Right lobe of liver (tissue), 6 donors: ENCODE measurements around the gene TRMT1. TPM values are rescaled to one million over a fixed set of nuclear protein-coding genes. Genes with fewer than 3 reads are reported as not detected.

Experiments
- ATAC-seq, 4 donors: fragments of 200-7000 bp; cut with Tn5 transposase; one replicate each; pipeline ENCODE4 v1.9.1; 2020; ENCODE audit warnings: mild to moderate bottlenecking in 4 of 4, moderate library complexity in 4 of 4
- DNase-seq, 3 donors: peaks; one replicate each; pipeline ENCODE4 v3.0.0-alpha.2; 2020
- H3K27ac ChIP-seq, 3 donors: fragments of 200-600 bp; one replicate each; pipeline ENCODE4 v1.8.0; 2022
- H3K27me3 ChIP-seq, 2 donors: fragments of 200-600 bp; one replicate each; pipeline ENCODE4 v1.8.0; 2022
- H3K36me3 ChIP-seq, 4 donors: fragments of 200-600 bp; sonication (generic) in 1 of 4; one replicate each; pipeline versions ENCODE4 v1.5.1 to v1.8.0; 2017 to 2022; ENCODE audit warnings: control low read depth in 1 of 4
- H3K4me1 ChIP-seq, 4 donors: fragments of 200-600 bp; sonication (generic) in 1 of 4; one replicate each; pipeline versions ENCODE4 v1.5.1 to v1.8.0; 2017 to 2022; ENCODE audit warnings: control low read depth in 1 of 4
- H3K4me3 ChIP-seq, 3 donors: fragments of 200-600 bp; one replicate each; pipeline ENCODE4 v1.8.0; 2022
- H3K9me3 ChIP-seq, 4 donors: fragments of 200-600 bp; sonication (generic) in 1 of 4; one replicate each; pipeline versions ENCODE4 v1.5.1 to v1.8.0; 2017 to 2022; ENCODE audit warnings: control low read depth in 1 of 4
- CTCF ChIP-seq, 4 donors: fragments of 200-600 bp in 3 of 4; fragments of 450-650 bp in 1 of 4; IDR thresholded peaks; one replicate each; pipeline versions ENCODE4 v1.5.1 to v1.8.0; 2016 to 2022; ENCODE audit warnings: antibody characterized with exemption in 4 of 4, mild to moderate bottlenecking in 2 of 4
- POLR2A ChIP-seq: fragments of 450-650 bp; IDR thresholded peaks from one replicate; pipeline ENCODE4 v1.6.1; 2017; ENCODE audit warnings: antibody characterized with exemption, mild to moderate bottlenecking
- WGBS: methylation state at CpG from one replicate; pipeline ENCODE4 v1.1.6; 2018; ENCODE audit warnings: low coverage, low lambda C conversion rate; ENCODE audit not compliant: insufficient coverage; ENCODE audit errors: missing lambda C conversion rate; 5-methylcytosine and 5-hydroxymethylcytosine counted together
- intact Hi-C, 2 donors: fragments of 100-400 bp; cut with DNase I; formaldehyde crosslinking; loops; one replicate each; pipeline versions ENCODE4 v1.11.2 to v1.14.1; 2022
- total RNA-seq, 6 experiments: library from RNA; depleted of rRNA in 2 of 6; stranded (reverse); fragments of >200 nt in 2 of 6; fragmentation: NEBNext Ultra II Directional in 3 of 6; extraction: Animal tissue kit (Norgen Biotek cat#: 25700) in 3 of 6; gene quantifications; one replicate each; pipeline versions ENCODE4 v1.1.0 to v1.2.4, GENCODE V29; 2016 to 2023
- donor health status: DM: no; HTN: yes; CAD: no.
- donor health status: DM: no; HTN: no; CAD: no.
- donor health status: DM: no; HTN: no; CAD: no.
- donor health status: DM: no; HTN: yes; CAD: no.
- donor health status: DM: no; HTN: yes; CAD: no.

TRMT1 gene
- total RNA-seq, 6 experiments from 2014 or later: 15.0 to 20.5 (median 17.2) TPM

DNA sequence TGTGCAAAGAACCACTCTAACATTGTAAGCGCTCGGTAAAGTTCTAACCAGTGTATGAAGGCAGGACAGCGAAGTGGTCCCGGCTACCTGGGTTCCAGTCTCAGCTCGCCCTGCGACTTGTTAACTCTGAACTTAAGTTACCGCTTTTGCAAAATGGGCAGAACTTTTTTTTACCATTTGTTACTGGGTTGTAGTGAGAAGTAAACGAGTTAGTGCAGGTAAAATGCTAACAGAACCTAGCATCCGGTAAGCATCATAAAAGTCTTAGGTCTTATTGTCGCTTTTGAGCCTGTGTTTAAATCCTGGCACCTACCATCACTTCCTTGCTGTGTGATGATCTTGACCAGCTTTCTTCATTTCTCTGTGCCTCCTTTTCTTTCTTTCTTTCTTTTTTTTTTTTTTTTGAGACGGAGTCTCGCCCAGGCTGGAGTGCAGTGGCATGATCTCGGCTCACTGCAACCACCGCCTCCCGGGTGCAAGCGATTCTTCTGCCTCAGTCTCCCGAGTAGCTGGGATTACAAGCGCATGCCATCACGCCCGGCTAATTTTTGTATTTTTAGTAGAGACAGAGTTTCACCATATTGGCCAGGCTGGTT lies 734 bp upstream of the TRMT1 start:
- ATAC-seq (peak; percentile 1 to 14 (median 5)), DNase-seq (no peak)
- peaks cover 0 to 17% (median 0%) of the 10 kb centered on the region in 4 donors for H3K36me3 ChIP-seq
- H3K27ac ChIP-seq: peak overlapping the region; percentile 17 to 56 (median 42)
- TF ChIP-seq POLR2A (no peak), CTCF (IDR thresholded peaks at IDR 0.05) (no peak)
- H3K4me3 ChIP-seq: peak overlapping the region; percentile 97 to 99 (median 98)
- no peaks in the 10 kb centered on the region for H3K9me3 ChIP-seq
- WGBS: 14% methylated on average over 20 of the region's 20 CpGs
- intact Hi-C loops: no loop called here
- H3K27me3 ChIP-seq: no peaks in the 10 kb centered on the region
- peaks cover 0 to 16% (median 7%) of the 10 kb centered on the region in 4 donors for H3K4me1 ChIP-seq

GRCh38 chr19:13115936-13116281 lies 631 bp downstream of the TRMT1 start:
- intact Hi-C loops: no loop called here
- TF ChIP-seq POLR2A: no peak
- peaks cover 0 to 16% (median 7%) of the 10 kb centered on the region in 4 donors for H3K4me1 ChIP-seq
- no peak for ATAC-seq
- H3K4me3 ChIP-seq: peak overlapping the region; percentile 97 to 99 (median 98)
- no peaks in the 10 kb centered on the region for H3K27me3 ChIP-seq
- no peaks in the 10 kb centered on the region for H3K9me3 ChIP-seq
- peak overlapping the region in 2 of 3 donors; percentile 17 to 21 for H3K27ac ChIP-seq
- H3K36me3 ChIP-seq: peaks cover 0 to 18% (median 0%) of the 10 kb centered on the region in 4 donors
- peak in 1 of 3 donors; percentile 46 for DNase-seq
- 29% methylated on average over 1 of the region's 18 CpGs for WGBS

DNA sequence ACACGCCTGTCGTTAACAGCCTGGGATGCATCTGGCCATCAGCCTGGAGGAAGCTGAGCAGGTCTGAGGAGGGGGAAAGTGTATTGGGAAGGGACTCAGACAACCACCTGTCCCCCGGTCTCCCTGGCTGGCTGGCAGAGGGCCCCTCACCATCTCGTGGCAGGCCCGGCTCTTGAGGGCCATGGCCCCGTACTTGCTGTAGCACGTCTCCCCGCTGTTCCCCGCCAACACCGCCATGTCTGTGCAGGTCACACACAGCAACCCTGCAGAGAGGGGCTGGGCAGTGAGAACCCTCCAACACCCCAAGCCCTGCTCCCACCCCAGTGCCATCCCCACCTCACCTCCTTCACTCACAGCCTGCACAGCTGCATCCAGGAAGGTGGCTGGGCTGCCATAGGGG lies 4.0 kb downstream of the TRMT1 start:
- intact Hi-C loops: no loop called here
- no peak for ATAC-seq
- Histone ChIP-seq H3K9me3 (no peaks in the 10 kb centered on the region), H3K27me3 (no peaks in the 10 kb centered on the region), H3K36me3 (peaks cover 0 to 18% (median 0%) of the 10 kb centered on the region in 4 donors), H3K4me1 (peaks cover 0 to 9% (median 3%) of the 10 kb centered on the region in 4 donors), H3K4me3 (no peak overlapping the region), H3K27ac (no peak overlapping the region)
- WGBS: no CpG with 5 or more reads among the region's 10 CpGs
- TF ChIP-seq POLR2A (no peak), CTCF (IDR thresholded peaks at IDR 0.05) (no peak)
- DNase-seq: no peak

GRCh38 chr19:13110099-13110610 lies 6.4 kb downstream of the TRMT1 start:
- WGBS: no CpG with 5 or more reads among the region's 15 CpGs
- H3K4me1 ChIP-seq: no peaks in the 10 kb centered on the region
- TF ChIP-seq POLR2A (no peak), CTCF (IDR thresholded peaks at IDR 0.05) (no peak)
- no peaks in the 10 kb centered on the region for H3K27me3 ChIP-seq
- no peak for DNase-seq
- H3K36me3 ChIP-seq: peaks cover 0 to 18% (median 0%) of the 10 kb centered on the region in 4 donors
- no peak overlapping the region for H3K4me3 ChIP-seq
- no peaks in the 10 kb centered on the region for H3K9me3 ChIP-seq
- H3K27ac ChIP-seq: no peak overlapping the region
- no peak for ATAC-seq
- intact Hi-C loops: no loop called here

- WGBS: no CpG with 5 or more reads among the region's 30 CpGs
- no peaks in the 10 kb centered on the region for H3K9me3 ChIP-seq
- H3K36me3 ChIP-seq: peaks cover 0 to 18% (median 0%) of the 10 kb centered on the region in 4 donors
- no peaks in the 10 kb centered on the region for H3K4me1 ChIP-seq
- no peak overlapping the region for H3K27ac ChIP-seq
- no peak for DNase-seq
- no peak overlapping the region for H3K4me3 ChIP-seq
- intact Hi-C loops: loop anchor here in 1 of 2 donors (10.0 kb wide), 1 partner anchor 155 kb away; no protein-coding TSS in a partner anchor
- TF ChIP-seq CTCF (IDR thresholded peaks at IDR 0.05) (no peak), POLR2A (no peak)
- ATAC-seq: peak in 1 of 4 donors; percentile 10
- H3K27me3 ChIP-seq: no peaks in the 10 kb centered on the region
These were observed 7.0 kb downstream of the TRMT1 start for GRCh38 chr19:13109361-13110098.
